ENCODE measurements around the gene EPS8L3. TPM values are rescaled to one million over a fixed set of nuclear protein-coding genes. Genes with fewer than 3 reads are reported as not detected.

EPS8L3 gene
- total RNA-seq, 1 donor, result not detected

- no peaks in the 10 kb centered on the region for H4K20me1 ChIP-seq (ENCODE audit: insufficient read depth, low read length)
- H3K4me1 ChIP-seq (ENCODE audit: insufficient read depth, low read length), result peaks cover 14% of the 10 kb centered on the region
- peaks cover 3% of the 10 kb centered on the region for H3K9me3 ChIP-seq (ENCODE audit: low read depth, low read length)
- no peak for TF ChIP-seq CTCF (IDR thresholded peaks at IDR 0.05; ENCODE audit: extremely low read depth, low read depth, low read length)
- H3K4me3 ChIP-seq (ENCODE audit: insufficient read depth, low read length), result no peak overlapping the region
- DNase-seq (ENCODE audit: insufficient read length, low spot score, missing footprints), result peak; percentile 5
- H3K4me2 ChIP-seq (ENCODE audit: insufficient read depth, low read length), result no peak overlapping the region
- no peaks in the 10 kb centered on the region for H3K36me3 ChIP-seq (ENCODE audit: insufficient read depth, low read length)
- no peaks in the 10 kb centered on the region for H3K79me2 ChIP-seq (ENCODE audit: insufficient read depth, low read length)
- no peaks in the 10 kb centered on the region for H3K27me3 ChIP-seq (ENCODE audit: insufficient read depth, low read length)
- H3K27ac ChIP-seq (ENCODE audit: low read depth, low read length), result no peak overlapping the region
- no peak overlapping the region for H2AFZ ChIP-seq (ENCODE audit: low read length)
Measured at GRCh38 chr1:109777980-109778625, 14.4 kb upstream of the EPS8L3 start.

GRCh38 chr1:109777436-109777835 lies 13.7 kb upstream of the EPS8L3 start:
- Histone ChIP-seq H3K79me2 (ENCODE audit: insufficient read depth, low read length) (no peaks in the 10 kb centered on the region), H3K27ac (ENCODE audit: low read depth, low read length) (no peak overlapping the region), H4K20me1 (ENCODE audit: insufficient read depth, low read length) (no peaks in the 10 kb centered on the region), H3K36me3 (ENCODE audit: insufficient read depth, low read length) (no peaks in the 10 kb centered on the region), H3K4me1 (ENCODE audit: insufficient read depth, low read length) (peaks cover 7% of the 10 kb centered on the region), H3K9me3 (ENCODE audit: low read depth, low read length) (peaks cover 3% of the 10 kb centered on the region), H2AFZ (ENCODE audit: low read length) (peak overlapping the region; percentile 41), H3K4me3 (ENCODE audit: insufficient read depth, low read length) (no peak overlapping the region), H3K4me2 (ENCODE audit: insufficient read depth, low read length) (no peak overlapping the region), H3K27me3 (ENCODE audit: insufficient read depth, low read length) (no peaks in the 10 kb centered on the region)
- no peak for TF ChIP-seq CTCF (IDR thresholded peaks at IDR 0.05; ENCODE audit: extremely low read depth, low read depth, low read length)
- DNase-seq (ENCODE audit: insufficient read length, low spot score, missing footprints), result peak; percentile 58

- H3K36me3 ChIP-seq (ENCODE audit: insufficient read depth, low read length), result no peaks in the 10 kb centered on the region
- peak; percentile 94 for TF ChIP-seq CTCF (IDR thresholded peaks at IDR 0.05; ENCODE audit: extremely low read depth, low read depth, low read length)
- peak; percentile 96 for DNase-seq (ENCODE audit: insufficient read length, low spot score, missing footprints)
- no peaks in the 10 kb centered on the region for H4K20me1 ChIP-seq (ENCODE audit: insufficient read depth, low read length)
- H3K9me3 ChIP-seq (ENCODE audit: low read depth, low read length), result peaks cover 3% of the 10 kb centered on the region
- no peaks in the 10 kb centered on the region for H3K27me3 ChIP-seq (ENCODE audit: insufficient read depth, low read length)
- no peak overlapping the region for H3K4me2 ChIP-seq (ENCODE audit: insufficient read depth, low read length)
- peak overlapping the region; percentile 41 for H2AFZ ChIP-seq (ENCODE audit: low read length)
- H3K4me1 ChIP-seq (ENCODE audit: insufficient read depth, low read length), result peaks cover 5% of the 10 kb centered on the region
- no peaks in the 10 kb centered on the region for H3K79me2 ChIP-seq (ENCODE audit: insufficient read depth, low read length)
- no peak overlapping the region for H3K27ac ChIP-seq (ENCODE audit: low read depth, low read length)
- H3K4me3 ChIP-seq (ENCODE audit: insufficient read depth, low read length), result no peak overlapping the region
Measured at GRCh38 chr1:109776911-109777310, 13.2 kb upstream of the EPS8L3 start.

- Histone ChIP-seq H3K4me1 (ENCODE audit: insufficient read depth, low read length) (peaks cover 5% of the 10 kb centered on the region), H3K9me3 (ENCODE audit: low read depth, low read length) (peaks cover 3% of the 10 kb centered on the region), H3K36me3 (ENCODE audit: insufficient read depth, low read length) (no peaks in the 10 kb centered on the region), H3K4me2 (ENCODE audit: insufficient read depth, low read length) (no peak overlapping the region), H3K79me2 (ENCODE audit: insufficient read depth, low read length) (no peaks in the 10 kb centered on the region), H3K27me3 (ENCODE audit: insufficient read depth, low read length) (no peaks in the 10 kb centered on the region), H2AFZ (ENCODE audit: low read length) (no peak overlapping the region), H3K4me3 (ENCODE audit: insufficient read depth, low read length) (no peak overlapping the region), H4K20me1 (ENCODE audit: insufficient read depth, low read length) (no peaks in the 10 kb centered on the region), H3K27ac (ENCODE audit: low read depth, low read length) (no peak overlapping the region)
- TF ChIP-seq CTCF (IDR thresholded peaks at IDR 0.05; ENCODE audit: extremely low read depth, low read depth, low read length), result no peak
- peak; percentile 18 for DNase-seq (ENCODE audit: insufficient read length, low spot score, missing footprints)
Measured at GRCh38 chr1:109776206-109776835, 12.6 kb upstream of the EPS8L3 start.

Data from osteoblast (primary cell).